GM21515 (cell line): Measurements from ENCODE around the gene RBCK1.
A peak's percentile ranks its signal among the peaks of the same experiment; 100 is the strongest.
"Not testable (repeated sequence)": the region's sequence is repeated elsewhere in the genome, so short reads cannot be mapped to it uniquely, and the experiment has no call there.

Experiments used
- ATAC-seq: cut with Tn5 transposase; IDR thresholded peaks from one replicate; pipeline ENCODE4 v1.9.1; 2021; ENCODE audit not compliant: unreplicated experiment

The RBCK1 gene

DNA sequence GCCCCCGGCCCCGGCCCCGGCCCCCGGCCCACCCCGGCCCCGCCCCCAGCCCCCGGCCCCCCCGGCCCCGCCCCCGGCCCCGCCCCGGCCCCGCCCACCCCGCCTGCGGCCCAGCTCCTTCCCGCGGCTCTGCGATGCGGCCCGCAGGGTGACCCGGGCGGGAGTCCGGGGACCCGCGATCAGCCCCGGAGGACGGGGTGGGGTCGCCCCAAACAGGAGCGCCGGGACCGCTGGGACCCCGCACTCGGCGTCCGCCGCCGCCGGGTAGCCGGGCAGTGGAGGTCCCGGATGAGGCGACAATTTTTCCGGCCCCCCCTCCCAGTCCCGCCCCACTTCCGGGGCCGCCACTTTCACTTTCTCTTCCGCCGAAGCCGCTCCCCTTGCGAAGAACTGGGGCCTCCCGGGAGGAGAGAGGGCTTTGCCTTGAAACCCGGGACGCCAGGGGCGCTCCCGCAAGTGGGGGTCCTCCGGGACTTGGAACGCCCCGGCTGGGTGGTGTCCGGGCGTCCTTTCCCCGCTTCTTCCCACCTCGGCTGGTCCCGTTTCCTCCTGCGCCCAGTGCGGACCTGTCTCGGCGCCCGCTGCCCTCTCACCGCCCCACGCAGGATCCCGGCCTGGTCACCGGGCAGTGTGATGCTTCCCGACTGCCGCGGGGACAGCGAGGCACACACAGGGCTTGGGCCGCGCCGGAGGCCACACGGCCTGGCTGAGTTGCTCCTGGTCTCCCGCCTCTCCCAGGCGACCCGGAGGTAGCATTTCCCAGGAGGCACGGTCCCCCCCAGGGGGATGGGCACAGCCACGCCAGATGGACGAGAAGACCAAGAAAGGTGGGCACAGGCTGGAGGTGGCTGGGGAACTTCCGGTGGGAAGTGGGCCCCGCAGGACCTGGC, at the start of gene RBCK1:
Gene RBCK1, plus strand, starts transcription at position 347 of the 890 bp plus-strand sequence. Its CDS starts 459 bp downstream, at position 806.
- peak; percentile 65 for ATAC-seq

GRCh38 chr20:358891-359555, 49.1 kb upstream of the RBCK1 start:
- no peak for ATAC-seq

GRCh38 chr20:361561-361960, 46.5 kb upstream of the RBCK1 start:
- ATAC-seq, result no peak

DNA sequence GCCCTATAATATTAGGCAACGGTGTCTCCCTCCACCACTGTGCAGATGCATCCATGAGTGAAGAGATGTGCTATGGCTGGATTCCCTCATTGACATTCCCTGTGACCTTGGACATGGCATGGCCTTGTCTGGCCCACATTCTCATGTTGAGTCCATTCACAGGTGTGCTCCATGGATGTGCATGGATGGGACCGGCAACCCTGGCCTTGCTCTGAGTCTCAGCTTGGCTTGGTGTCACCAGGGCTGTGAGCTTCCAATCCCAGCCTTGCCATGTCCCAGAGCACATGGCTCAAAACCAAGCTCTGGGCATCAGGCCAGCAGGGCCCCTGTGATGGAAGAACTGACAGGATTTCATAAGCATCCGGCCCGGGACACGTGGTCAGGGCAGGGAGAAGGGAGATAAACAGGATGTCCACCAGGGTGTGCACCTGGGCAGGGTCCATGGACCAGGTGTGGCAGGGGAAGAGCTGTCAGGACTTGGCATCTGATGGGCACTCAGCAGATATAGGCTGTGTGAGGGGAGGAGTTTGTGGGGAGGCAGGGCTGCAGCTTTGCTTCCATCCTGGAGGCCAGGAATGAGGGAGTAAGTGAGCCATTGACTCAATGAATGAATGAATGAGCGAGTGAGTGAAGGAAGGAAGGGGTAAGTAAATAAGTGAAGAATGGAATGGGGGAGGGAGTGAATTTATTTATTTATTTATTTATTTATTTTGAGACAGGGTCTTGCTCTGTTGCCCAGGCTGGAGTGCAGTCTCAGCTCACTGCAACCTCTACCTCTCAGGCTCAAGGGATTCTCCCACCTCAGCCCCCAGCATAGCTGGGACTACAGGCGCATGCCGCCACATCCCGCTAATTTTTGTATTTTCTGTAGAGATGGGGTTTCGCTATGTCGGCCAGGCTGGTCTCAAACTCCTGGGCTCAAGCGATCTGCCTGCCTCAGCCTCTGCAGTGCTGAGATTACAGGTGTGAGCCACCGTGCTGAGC, 45.5 kb upstream of the RBCK1 start:
- no peak for ATAC-seq

DNA sequence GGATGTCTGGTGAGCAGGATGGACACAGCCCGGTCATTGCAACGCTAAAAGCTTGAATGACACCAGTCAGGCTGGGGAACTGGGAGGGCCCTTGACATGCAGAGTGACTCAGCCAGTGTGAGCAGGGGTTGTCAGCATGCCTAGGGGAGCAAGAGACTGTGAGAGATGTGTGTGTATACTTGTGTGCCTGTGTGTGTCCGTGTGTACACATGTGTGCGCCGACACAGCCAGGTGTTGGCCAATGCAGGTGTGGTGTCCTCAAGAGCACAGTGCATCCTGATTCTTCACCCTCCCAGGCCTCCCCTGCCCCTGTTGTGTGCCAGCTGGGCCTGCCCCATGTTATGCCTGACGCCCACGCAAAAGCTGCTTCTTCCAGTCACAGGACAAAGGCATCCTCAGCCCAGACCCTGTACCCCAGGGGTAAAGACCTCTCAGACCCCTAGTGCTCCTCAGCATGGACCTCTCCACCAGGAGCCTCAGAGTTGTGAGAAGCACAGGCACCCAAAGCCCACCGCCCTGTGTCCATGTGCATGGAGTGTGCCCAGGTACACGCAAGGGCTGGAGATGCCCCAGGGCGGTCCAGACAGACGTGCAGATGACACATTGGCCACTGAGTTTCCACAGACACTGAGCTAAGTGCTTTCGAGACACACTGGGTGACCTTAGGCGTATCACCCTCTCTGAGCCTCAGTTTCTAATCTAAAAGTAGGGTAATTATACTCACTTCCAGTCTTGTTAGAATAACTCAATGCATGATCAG, 44.6 kb upstream of the RBCK1 start:
- ATAC-seq, result no peak

DNA sequence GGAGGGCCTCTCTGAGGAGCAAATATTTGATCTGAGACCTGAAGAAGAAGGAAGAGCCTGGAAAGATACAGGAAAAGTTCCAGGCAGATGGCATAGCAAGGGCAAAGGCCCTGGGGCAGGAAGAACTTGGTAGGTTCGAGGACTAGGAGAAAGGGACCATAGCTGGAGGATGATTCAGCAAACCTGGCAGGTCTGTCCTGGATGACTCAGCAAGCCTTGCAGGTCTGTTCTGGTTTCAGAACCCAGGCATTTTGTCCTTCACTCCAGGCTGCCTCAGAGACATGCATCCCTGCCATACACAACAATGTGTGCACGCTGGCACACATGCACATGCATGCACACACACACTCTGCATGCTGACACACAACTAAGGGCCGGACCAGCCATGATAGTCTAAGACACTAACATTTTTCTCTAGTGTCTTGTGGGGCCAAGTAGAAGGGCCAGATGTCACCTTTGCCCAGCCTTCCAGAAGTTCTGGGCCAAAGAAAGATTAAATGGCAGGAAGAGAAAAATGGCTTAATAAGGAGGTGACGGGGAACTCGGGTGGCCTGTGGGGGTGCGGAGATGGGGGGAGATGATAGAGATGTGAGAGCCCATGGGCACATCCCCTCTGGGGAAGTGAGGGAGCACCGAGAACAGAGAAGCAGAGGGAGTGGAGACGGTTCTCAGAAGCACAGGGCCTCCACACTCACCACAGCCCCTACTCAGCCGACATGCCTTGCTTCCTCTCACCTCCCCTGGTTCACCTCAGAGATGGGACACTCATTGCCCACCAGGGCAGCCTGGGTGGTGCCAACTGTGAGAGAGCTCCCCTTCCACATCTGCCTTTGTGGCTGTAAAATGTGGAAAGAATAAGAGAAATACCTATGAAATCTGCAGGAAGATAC, 42.9 kb upstream of the RBCK1 start:
- no peak for ATAC-seq

DNA sequence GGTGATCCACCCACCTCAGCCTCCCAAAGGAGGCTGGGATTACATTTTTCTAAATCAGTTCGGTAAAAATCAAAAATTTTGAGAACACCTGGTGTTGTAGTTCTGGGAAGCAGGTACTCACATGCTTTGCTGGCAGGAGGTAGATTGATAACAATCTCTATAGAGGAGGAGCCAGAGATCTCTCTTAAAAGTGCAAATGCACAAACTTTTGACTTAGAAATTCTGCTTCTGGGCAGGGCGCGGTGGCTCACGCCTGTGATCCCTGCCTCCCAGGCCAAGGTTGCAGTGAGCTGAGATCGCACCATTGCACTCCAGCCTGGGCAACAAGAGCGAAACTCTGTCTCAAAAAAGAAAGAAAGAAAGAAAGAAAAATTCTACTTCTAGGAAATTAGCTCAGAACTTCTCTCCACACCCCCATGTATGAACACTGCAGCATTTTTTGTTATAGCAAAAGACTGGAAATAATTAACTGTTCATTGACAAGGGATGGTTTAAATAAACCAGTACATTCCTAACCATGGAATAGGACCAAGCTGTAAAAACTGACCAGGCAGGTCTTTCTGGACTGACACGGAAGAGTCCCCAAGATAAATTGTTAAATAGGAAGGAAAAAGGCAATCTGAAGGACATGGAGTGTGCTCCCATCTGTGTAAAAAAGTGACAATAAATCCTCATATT, 41.9 kb upstream of the RBCK1 start:
- ATAC-seq, result no peak

DNA sequence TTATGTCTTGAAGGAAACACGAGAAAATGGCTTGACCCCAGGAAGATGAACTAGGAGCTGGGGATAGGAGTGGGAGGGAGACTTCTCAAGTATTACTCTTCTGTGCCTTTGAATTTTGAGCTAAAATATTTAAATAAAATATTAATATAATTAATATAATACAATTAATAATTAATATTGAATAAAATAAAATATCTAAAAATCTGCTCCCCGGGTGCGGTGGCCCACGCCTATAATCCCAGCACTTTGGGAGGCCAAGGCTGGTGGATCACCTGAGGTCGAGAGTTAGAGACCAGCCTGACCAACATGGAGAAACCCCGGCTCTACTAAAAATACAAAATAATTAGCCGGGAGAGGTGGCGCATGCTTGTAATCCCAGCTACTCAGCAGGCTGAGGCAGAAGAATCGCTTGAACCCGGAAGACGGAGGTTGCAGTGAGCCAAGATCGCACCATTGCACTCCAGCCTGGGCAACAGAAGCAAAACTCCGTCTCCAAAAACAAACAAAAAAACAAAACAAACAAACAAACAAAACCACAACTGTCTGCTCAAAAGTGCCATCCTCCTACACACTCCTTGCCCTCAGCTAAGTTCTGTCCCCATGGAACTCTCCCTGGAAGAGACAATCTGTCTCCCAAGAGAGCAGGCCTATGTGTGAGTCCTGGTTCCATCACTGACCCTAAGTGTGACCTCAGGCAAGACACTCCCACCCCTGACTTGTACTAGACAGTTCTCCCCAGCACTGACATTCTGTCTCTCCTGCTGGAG, 41.2 kb upstream of the RBCK1 start:
- no peak for ATAC-seq

DNA sequence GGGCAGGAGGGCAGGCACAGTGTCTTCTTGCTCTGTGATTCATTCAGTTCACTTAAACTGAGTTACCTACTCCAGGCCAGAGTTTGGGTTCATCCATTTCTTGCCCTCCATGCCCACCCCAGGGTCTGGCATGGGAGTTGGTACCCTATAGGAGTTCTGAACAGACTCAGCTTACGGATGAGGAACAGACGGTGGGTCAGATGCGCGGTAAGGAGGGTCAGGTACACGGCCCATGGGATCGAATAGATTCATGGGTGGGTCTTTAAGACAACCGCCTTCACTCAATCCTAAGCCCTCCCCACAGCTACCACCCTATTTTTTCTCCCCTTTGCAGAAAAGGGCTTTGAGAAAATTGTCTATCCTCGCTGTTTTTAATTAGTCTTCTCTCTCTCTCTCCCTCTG, 40.6 kb upstream of the RBCK1 start:
- ATAC-seq, result no peak

DNA sequence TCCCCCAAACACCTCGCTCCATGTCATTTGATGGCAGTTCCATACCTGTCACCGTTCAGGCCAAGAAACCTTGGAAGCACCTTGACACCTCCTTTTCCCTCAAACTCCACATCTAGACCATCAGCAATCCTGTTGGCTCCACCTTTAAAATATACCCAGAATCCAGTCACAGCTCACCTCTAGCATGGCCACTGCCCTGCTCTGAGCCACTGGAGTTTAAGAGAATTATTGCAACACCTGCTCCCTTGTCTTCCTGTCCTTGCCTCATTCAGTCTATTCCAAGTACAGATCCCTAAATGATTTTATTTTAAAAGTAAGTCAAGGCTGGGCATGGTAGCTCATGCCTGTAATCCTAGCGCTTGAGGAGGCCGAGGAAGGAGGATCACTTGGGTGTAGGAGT, 39.2 kb upstream of the RBCK1 start:
- ATAC-seq, result no peak

- no peak for ATAC-seq
These were observed 37.9 kb upstream of the RBCK1 start for GRCh38 chr20:370151-370600.

DNA sequence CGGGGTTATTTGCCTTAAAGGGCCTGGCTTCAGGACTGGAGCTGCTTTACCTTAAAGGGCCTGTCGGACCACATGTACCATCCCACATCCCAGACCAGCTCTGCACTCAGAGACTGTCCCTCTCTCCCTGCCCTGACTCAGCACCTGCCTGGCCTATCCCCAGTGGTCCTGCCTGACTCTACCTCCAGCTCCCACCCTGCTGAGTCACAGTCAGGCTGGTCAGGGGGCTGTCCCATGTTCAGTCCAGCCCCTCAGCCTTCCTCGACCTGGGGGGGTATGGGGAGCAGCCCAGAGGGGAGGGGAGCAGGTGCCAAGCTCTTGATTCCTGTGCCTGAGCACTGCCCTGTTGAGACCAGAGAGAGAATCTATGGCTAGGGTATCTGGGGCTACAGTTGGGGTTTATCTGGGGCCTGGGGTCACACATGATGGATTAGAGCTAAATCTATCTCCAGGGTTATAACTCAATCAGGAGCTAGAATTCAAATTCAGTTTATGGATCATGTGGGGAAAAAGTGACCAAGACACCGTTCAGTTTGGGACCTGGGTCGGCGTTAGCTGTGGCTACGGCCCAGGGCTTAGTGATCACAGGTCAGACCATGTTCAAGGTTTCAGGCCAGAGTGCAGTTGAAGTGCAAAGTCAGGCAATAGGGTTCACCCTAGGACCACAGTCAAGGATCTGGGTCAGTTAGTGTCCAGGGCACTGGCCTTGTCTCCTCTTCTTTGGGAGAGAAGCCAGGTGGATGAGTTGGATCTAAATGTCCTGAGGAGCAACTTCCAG, 36.9 kb upstream of the RBCK1 start:
- no peak for ATAC-seq

DNA sequence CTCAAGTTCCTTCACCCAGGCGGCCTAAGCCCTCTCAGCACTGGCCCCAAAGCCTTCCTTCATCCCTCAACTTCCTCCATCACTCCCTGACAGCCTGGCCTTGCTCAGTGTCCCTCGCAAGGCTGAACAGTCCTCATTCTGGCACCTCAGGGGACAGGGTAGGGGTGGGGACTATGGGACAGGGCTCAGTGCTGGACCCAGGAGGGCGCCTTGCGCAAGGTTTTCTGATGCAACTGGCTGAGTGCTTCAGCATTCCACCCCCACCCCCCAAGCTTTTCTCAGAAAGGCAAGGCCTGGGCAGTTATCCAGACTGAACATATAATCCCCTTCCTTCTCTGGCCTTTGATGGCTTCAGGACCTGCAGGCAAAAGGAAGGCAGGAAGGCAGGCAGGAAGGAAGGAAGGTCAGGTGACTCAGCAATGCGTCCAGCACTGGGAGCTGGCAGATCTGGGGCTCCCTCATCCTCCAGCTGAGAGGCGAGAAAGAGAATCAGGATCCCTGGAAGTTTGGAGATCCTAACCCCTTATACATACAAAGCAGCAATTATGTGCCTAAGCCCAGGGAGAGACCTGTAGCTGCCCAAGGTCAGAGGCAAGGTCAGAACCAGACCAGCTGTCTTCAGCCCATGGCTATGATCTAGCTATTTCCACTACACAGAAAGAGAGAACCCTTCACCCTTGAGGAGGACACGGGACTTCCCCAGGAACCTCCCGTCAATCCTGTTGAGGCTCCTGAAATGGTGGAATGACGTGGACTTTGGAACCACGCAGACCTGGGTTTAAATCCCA, 36.1 kb upstream of the RBCK1 start:
- no peak for ATAC-seq

DNA sequence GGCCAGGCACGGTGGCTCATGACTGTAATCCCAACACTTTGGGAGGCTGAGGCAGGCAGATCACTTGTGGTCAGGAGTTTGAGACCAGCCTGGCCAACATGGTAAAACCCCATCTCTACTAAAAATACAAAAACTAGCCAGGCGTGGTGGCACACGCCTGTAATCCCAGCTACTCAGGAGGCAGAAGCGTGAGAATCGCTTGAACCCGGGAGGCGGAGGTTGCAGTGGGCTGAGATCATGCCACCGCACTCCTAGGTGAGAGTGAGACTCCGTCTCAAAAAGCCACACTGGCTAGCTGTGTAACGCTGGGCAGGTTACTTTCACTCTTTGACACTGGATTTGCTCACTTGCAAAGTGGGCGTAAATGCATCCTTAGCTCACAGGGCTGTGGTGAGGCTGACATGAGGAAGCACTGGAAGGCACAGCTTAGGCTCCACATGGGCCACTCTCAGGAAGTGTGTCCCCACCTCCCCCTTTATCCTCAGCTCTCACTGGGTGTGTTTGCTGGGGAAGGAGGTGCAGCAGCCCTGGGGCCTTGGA, 35.5 kb upstream of the RBCK1 start:
- not testable (repeated sequence) for ATAC-seq

DNA sequence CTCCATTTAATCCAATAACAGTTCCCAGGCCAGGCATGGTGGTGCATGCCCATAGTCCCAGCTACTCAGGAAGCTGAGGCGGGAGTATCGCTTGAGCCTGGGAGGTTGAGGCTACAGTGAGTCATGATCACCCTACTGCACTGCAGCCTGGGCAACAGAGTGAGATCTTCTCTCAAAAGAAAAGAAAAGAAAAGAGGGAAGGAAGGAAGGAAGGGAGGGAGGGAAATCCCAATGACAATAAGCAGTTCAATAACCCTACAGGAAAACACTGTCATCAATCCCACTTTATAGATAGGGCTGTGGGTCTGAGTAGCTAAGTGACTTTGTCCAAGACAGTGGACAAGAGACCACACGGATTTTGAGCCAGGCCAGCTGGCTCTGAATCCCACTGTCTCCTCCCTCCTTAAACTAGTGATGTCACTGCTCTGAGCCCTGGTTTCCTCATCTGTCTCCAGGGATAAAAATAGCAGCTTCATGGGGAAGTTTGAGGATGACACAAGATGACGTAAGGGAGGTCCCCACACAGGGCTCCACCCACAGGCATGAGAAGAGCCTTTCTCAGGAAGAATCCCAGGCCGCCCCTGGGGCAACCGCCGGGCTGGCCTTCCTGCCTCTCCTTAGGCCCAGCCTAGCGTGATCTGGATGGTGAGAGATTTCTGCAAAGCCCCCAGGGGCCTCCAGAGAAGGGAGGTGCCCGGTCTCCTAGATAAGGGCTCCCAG, 34.8 kb upstream of the RBCK1 start:
- no peak for ATAC-seq
